ENCODE results near the gene USP22.

GRCh38 chr17:21089933-21090901 lies 47.4 kb upstream of the USP22 start:
- no peak for TF ChIP-seq POLR2A (IDR thresholded peaks at IDR 0.05; ENCODE audit: control extremely low read depth in 1 of 2, low read depth in 2 of 2, low read length in 2 of 2)
- TF ChIP-seq, protein P1, sequence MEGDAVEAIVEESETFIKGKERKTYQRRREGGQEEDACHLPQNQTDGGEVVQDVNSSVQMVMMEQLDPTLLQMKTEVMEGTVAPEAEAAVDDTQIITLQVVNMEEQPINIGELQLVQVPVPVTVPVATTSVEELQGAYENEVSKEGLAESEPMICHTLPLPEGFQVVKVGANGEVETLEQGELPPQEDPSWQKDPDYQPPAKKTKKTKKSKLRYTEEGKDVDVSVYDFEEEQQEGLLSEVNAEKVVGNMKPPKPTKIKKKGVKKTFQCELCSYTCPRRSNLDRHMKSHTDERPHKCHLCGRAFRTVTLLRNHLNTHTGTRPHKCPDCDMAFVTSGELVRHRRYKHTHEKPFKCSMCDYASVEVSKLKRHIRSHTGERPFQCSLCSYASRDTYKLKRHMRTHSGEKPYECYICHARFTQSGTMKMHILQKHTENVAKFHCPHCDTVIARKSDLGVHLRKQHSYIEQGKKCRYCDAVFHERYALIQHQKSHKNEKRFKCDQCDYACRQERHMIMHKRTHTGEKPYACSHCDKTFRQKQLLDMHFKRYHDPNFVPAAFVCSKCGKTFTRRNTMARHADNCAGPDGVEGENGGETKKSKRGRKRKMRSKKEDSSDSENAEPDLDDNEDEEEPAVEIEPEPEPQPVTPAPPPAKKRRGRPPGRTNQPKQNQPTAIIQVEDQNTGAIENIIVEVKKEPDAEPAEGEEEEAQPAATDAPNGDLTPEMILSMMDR (IDR thresholded peaks at IDR 0.05; ENCODE audit: control extremely low read depth in 1 of 3, insufficient read depth in 1 of 3, low read depth in 1 of 3, low read length in 3 of 3): no peak
- no peak for TF ChIP-seq POLR2AphosphoS5 (IDR thresholded peaks at IDR 0.05; ENCODE audit: low read depth, low read length)

Measured in H1 (cell line).